Eye (tissue), 1 donor: ENCODE data around the gene EFCAB8.

Experiments
- DNase-seq: peaks from one replicate; pipeline ENCODE4 v3.0.0-alpha.2; 2015

EFCAB8 gene

GRCh38 chr20:33009214-33010132, 150.8 kb downstream of the EFCAB8 start:
- DNase-seq = peak; percentile 22

- DNase-seq = no peak
These were observed 151.4 kb downstream of the EFCAB8 start for GRCh38 chr20:33010133-33010504.

GRCh38 chr20:33010674-33011449, 152.1 kb downstream of the EFCAB8 start:
- no peak for DNase-seq
